A673 (cell line): Measurements from ENCODE around the gene RABL6. TPM values are rescaled to one million over a fixed set of nuclear protein-coding genes. Genes with fewer than 3 reads are reported as not detected.
A peak's percentile ranks its signal among the peaks of the same experiment; 100 is the strongest.
"Not testable (repeated sequence)": the region's sequence is repeated elsewhere in the genome, so short reads cannot be mapped to it uniquely, and the experiment has no call there.

ENCODE experiments used
- BruUV-seq: library from RNA; stranded (reverse); fragments of 400-500 nt; replicated peaks from 2 replicates; lab custom pipeline; 2021; lab: Mats Ljungman, UMichigan
- CTCF ChIA-PET: fragments of 300-600 bp; sonication (Branson Sonifier 250); formaldehyde crosslinking; loops from one replicate; lab custom pipeline; 2022; ENCODE audit warnings: antibody characterized with exemption; lab: Charles Lee
- POLR2A ChIA-PET: fragments of 300-600 bp; sonication (Branson Sonifier 250); formaldehyde crosslinking; loops from one replicate; lab custom pipeline; 2022; ENCODE audit warnings: antibody characterized with exemption; ENCODE audit not compliant: low non-redundant PET; lab: Charles Lee
- DNase-seq: peaks from one replicate; pipeline ENCODE4 v3.0.0-alpha.2; 2015; ENCODE audit warnings: low spot score
- H3K27ac ChIP-seq: fragments of 200-600 bp; sonication (generic); 2 replicates; pipeline ENCODE4 v1.5.1; 2016; ENCODE audit warnings: mixed run types, low read depth, mild to moderate bottlenecking, mixed read lengths, antibody characterized with exemption, low read length; ENCODE audit not compliant: poor library complexity, severe bottlenecking
- H3K27me3 ChIP-seq: fragments of 200-600 bp; sonication (generic); replicated peaks from 2 replicates; pipeline ENCODE4 v1.6.1; 2017; ENCODE audit warnings: mixed run types, low read depth, mild to moderate bottlenecking, mixed read lengths, antibody characterized with exemption, low read length; ENCODE audit not compliant: insufficient read depth, poor library complexity
- H3K36me3 ChIP-seq: fragments of 200-600 bp; sonication (generic); 2 replicates; pipeline ENCODE4 v1.6.1; 2016; ENCODE audit warnings: mixed run types, mild to moderate bottlenecking, mixed read lengths, antibody characterized with exemption, low read length; ENCODE audit not compliant: insufficient read depth, poor library complexity, severe bottlenecking
- H3K4me1 ChIP-seq: fragments of 200-600 bp; sonication (generic); 2 replicates; pipeline ENCODE4 v1.6.1; 2017; ENCODE audit warnings: mixed run types, mild to moderate bottlenecking, mixed read lengths, antibody characterized with exemption, low read length; ENCODE audit not compliant: insufficient read depth, poor library complexity, severe bottlenecking
- H3K4me3 ChIP-seq: fragments of 200-600 bp; sonication (generic); 2 replicates; pipeline ENCODE4 v1.5.1; 2016; ENCODE audit warnings: low read depth, mixed run types, mild to moderate bottlenecking, mixed read lengths, low read length; ENCODE audit not compliant: poor library complexity, severe bottlenecking
- H3K9me3 ChIP-seq: fragments of 200-600 bp; sonication (generic); 2 replicates; pipeline ENCODE4 v1.6.1; 2016; ENCODE audit warnings: mixed run types, low read depth, mild to moderate bottlenecking, mixed read lengths, antibody characterized with exemption, low read length; ENCODE audit not compliant: poor library complexity, severe bottlenecking
- EZH2 ChIP-seq: fragments of 200-600 bp; sonication (generic); IDR thresholded peaks from 2 replicates; pipeline ENCODE4 v1.6.1; 2017; ENCODE audit warnings: borderline replicate concordance, low read depth, mild to moderate bottlenecking, mixed read lengths, antibody characterized with exemption, low read length; ENCODE audit not compliant: poor library complexity, severe bottlenecking
- intact Hi-C: fragments of 100-400 bp; cut with micrococcal nuclease; formaldehyde crosslinking; loops from one replicate; pipeline ENCODE4 v1.10.0; 2022; ENCODE audit not compliant: unreplicated experiment
- total RNA-seq: library from RNA; stranded (reverse); gene quantifications from 2 replicates; pipeline ENCODE4 v1.2.3, GENCODE V29; 2021
- TF ChIP-seq, protein P1 (sequence below): fragments of 300-800, 200-600 bp; sonication (generic); conservative IDR thresholded peaks from 2 replicates; pipeline ENCODE4 v1.5.1; 2017; ENCODE audit warnings: low read depth, mild to moderate bottlenecking, antibody characterized with exemption, low read length, moderate library complexity, mixed read lengths

The RABL6 gene
- total RNA-seq, 1 experiment from 2014 or later, result 210 TPM

DNA sequence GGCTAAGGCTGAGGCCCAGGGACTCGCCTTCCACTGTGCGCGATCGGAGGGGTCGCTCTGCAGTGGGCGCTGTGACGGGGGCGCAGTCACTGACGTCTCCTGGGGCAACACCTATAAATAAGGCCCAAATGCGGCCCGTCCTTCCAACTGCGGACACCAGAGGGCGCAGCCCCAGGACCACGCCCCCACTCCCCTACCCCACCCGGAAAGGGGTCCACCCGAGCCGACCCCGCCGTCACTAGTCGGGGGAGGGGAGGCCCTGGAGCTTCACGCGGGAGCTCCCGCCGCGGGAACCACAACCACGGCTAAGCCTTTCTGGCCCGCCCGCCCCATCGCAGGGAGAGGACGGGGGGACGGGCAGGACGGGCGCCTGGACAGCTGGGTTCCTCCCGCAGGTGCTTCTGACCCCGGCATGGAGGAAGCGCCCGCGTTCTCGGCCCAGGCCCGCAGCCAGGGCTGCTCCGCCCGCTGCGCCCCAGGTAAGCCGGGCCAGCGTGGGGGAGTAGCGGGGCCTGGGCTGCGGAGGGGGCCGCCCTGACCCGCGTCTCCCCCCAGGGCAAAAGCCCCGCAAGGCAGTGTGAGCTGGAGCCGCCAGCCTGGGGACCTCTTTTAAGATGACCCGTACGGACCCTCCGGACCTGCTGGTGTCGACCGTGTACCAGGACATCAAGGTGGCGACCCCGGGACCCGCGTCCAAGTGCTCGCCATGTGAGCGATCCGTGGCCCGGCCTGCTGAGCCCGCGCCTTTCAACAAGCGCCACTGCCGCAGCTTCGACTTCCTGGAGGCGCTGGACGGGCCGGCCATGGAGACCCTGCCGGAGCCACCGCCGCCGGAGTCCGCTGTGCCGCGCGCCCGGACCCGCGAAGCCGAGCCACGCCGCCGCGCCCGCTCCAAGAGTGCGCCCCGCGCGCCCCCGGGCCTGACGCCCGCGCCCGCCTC lies 36.3 kb downstream of the RABL6 start:
- TF ChIP-seq, protein P1, sequence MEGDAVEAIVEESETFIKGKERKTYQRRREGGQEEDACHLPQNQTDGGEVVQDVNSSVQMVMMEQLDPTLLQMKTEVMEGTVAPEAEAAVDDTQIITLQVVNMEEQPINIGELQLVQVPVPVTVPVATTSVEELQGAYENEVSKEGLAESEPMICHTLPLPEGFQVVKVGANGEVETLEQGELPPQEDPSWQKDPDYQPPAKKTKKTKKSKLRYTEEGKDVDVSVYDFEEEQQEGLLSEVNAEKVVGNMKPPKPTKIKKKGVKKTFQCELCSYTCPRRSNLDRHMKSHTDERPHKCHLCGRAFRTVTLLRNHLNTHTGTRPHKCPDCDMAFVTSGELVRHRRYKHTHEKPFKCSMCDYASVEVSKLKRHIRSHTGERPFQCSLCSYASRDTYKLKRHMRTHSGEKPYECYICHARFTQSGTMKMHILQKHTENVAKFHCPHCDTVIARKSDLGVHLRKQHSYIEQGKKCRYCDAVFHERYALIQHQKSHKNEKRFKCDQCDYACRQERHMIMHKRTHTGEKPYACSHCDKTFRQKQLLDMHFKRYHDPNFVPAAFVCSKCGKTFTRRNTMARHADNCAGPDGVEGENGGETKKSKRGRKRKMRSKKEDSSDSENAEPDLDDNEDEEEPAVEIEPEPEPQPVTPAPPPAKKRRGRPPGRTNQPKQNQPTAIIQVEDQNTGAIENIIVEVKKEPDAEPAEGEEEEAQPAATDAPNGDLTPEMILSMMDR, result peak; percentile 64
- H3K27ac ChIP-seq, H3K9me3 ChIP-seq, H3K4me3 ChIP-seq, H3K36me3 ChIP-seq, BruUV-seq, H3K27me3 ChIP-seq, POLR2A ChIA-PET: not testable (repeated sequence)
- H3K4me1 ChIP-seq, result peaks cover 32% of the 10 kb centered on the region
- CTCF ChIA-PET, result interaction anchor here (0.6 to 0.7 kb wide), 2 partner anchors 51 to 79 kb away, joined by 3 to 5 read pairs; no protein-coding TSS in a partner anchor
- DNase-seq, result peak; percentile 52
- intact Hi-C loops, result loop anchor here (5.0 kb wide), 1 partner anchor 42 kb away; no protein-coding TSS in a partner anchor

DNA sequence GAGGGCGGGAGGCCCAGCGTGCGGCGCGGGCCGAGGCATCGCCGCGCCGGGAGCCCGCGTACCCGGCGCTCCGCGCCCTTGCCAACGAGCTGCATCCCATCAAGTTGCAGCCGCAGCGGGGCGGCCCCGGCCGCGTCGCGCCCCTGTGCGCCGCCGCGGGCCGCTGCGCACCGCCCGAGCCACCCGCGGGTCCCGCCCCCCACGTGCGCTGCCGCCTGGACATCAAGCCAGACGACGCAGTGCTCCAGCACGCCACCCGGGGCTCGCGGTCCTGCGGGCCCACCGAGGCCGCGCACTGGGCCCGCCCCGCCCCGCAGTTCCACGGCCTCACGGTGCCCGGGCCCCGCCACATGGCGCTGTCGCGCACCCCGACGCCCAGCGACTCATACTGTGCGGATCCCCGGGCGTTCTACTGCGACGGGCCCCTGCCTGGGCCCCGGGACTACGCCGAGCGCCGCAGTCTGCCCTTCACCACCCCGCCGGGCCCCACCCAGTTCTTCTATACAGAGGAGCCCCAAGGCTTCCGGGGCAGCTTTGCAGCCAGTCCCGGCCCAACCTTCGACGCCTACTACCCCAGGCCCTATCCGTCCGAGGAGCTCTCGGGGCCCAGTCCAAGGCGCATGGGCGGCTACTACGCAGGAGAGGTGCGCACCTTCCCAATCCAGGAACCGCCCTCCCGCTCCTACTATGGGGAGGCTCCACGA lies 37.2 kb downstream of the RABL6 start:
- H3K9me3 ChIP-seq, result no peaks in the 10 kb centered on the region
- ChIA-PET POLR2A (no interaction called here), CTCF (no interaction called here)
- H3K4me3 ChIP-seq, result no peak overlapping the region
- H3K27me3 ChIP-seq, result no peaks in the 10 kb centered on the region
- H3K36me3 ChIP-seq, result peaks cover under 1% of the 10 kb centered on the region
- peaks cover 32% of the 10 kb centered on the region for H3K4me1 ChIP-seq
- BruUV-seq, result no TSS peak
- DNase-seq, result no peak
- TF ChIP-seq, protein P1, result no peak
- no peak for TF ChIP-seq EZH2
- intact Hi-C loops, result loop anchor here (5.0 kb wide), 1 partner anchor 43 kb away; no protein-coding TSS in a partner anchor
- H3K27ac ChIP-seq, result no peak overlapping the region

DNA sequence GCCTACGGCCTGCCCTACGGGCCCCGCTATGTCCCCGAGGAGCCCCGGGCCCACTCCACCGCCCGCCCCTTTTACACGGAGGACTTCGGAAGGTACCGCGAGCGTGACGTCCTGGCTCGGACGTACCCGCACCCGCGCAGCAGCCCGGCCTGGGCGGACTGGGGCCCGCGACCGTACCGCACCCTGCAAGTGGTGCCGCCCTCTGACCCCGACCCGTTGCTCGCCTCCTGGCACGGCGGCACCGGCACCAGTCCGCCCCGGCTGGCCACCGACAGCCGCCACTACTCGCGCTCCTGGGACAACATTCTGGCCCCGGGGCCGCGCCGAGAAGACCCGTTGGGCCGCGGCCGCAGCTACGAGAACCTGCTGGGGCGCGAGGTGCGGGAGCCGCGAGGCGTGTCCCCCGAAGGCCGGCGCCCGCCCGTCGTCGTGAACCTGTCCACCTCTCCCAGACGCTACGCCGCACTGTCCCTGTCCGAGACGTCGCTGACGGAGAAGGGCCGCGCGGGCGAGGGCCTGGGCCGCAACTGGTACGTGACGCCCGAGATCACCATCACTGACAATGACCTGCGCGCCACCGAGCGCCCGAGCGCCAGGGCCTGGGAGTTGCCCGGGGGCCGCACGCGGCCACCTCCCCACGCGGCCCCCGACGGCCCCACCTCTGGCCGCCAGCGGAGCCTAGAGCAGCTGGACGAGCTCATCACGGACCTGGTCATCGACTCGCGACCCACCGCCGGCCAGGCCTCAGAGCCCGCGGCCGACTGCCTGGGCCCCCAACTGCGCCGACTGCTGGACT lies 37.9 kb downstream of the RABL6 start:
- CTCF ChIA-PET, result no interaction called here
- no peak overlapping the region for H3K27ac ChIP-seq
- intact Hi-C loops, result no loop called here
- POLR2A ChIA-PET, result no interaction called here
- H3K4me1 ChIP-seq, result peaks cover 30% of the 10 kb centered on the region
- no TSS peak for BruUV-seq
- H3K9me3 ChIP-seq, result no peaks in the 10 kb centered on the region
- H3K27me3 ChIP-seq, result no peaks in the 10 kb centered on the region
- TF ChIP-seq, protein P1, result no peak
- TF ChIP-seq EZH2, result no peak
- no peaks in the 10 kb centered on the region for H3K36me3 ChIP-seq
- H3K4me3 ChIP-seq, result no peak overlapping the region
- no peak for DNase-seq
